Panc1 (cell line): ENCODE measurements around the gene MYLK. TPM values are rescaled to one million over a fixed set of nuclear protein-coding genes. Genes with fewer than 3 reads are reported as not detected.

Source experiments
- ATAC-seq: fragments of 200-7000 bp; cut with Tn5 transposase; 2 replicates; pipeline ENCODE4 v1.9.1; 2020; ENCODE audit warnings: mild to moderate bottlenecking, moderate library complexity
- BruUV-seq: library from RNA; stranded (reverse); fragments of 400-500 nt; replicated peaks from 2 replicates; lab custom pipeline; 2021; lab: Mats Ljungman, UMichigan
- CTCF ChIA-PET: fragments of 300-600 bp; sonication (Branson Sonifier 250); formaldehyde crosslinking; loops from one replicate; lab custom pipeline; 2022; ENCODE audit warnings: antibody characterized with exemption; lab: Charles Lee
- POLR2A ChIA-PET: fragments of 300-600 bp; sonication (Branson Sonifier 250); formaldehyde crosslinking; loops from one replicate; lab custom pipeline; 2022; ENCODE audit warnings: antibody characterized with exemption; lab: Charles Lee
- DNase-seq: peaks from one replicate; pipeline ENCODE4 v3.0.0-alpha.2; 2010; ENCODE audit warnings: low read depth, low spot score
- H3K27ac ChIP-seq: 2 replicates; pipeline ENCODE4 v1.5.1; 2011; ENCODE audit warnings: mild to moderate bottlenecking, low read length, inconsistent platforms
- H3K27me3 ChIP-seq: fragments of 200-500 bp; sonication (Bioruptor generic); 2 replicates; pipeline ENCODE4 v1.6.0; 2014; ENCODE audit warnings: low read length, inconsistent platforms; ENCODE audit not compliant: control insufficient read depth, insufficient read depth
- H3K36me3 ChIP-seq: fragments of 200-500 bp; sonication (Bioruptor generic); 2 replicates; pipeline ENCODE4 v1.5.1; 2014; ENCODE audit warnings: inconsistent platforms, mild to moderate bottlenecking, low read length, moderate library complexity; ENCODE audit not compliant: control insufficient read depth, insufficient read depth
- H3K4me1 ChIP-seq: 2 replicates; pipeline ENCODE4 v1.5.1; 2011; ENCODE audit warnings: inconsistent platforms, mild to moderate bottlenecking, low read length, moderate library complexity; ENCODE audit not compliant: control insufficient read depth, insufficient read depth
- H3K4me3 ChIP-seq, 2 experiments: 2 replicates each; pipeline ENCODE4 v1.5.1; 2011 to 2012; ENCODE audit warnings: low read depth in 2 of 2, low read length in 2 of 2, mild to moderate bottlenecking in 2 of 2, inconsistent platforms in 1 of 2, moderate library complexity in 1 of 2
- H3K9me3 ChIP-seq: fragments of 200-500 bp; sonication (Bioruptor generic); 2 replicates; pipeline ENCODE4 v1.5.1; 2014; ENCODE audit warnings: low read depth, mild to moderate bottlenecking, inconsistent platforms, low read length, moderate library complexity; ENCODE audit not compliant: control insufficient read depth, insufficient read depth
- POLR2AphosphoS5 ChIP-seq: IDR thresholded peaks from 2 replicates; pipeline ENCODE4 v1.6.1; 2012; ENCODE audit warnings: mild to moderate bottlenecking, low read depth, low read length, moderate library complexity
- SIN3A ChIP-seq: IDR thresholded peaks from 2 replicates; pipeline ENCODE4 v1.6.1; 2012; ENCODE audit warnings: low read depth, mild to moderate bottlenecking, low read length, moderate library complexity, borderline replicate concordance; ENCODE audit not compliant: insufficient read depth
- TCF7L2 ChIP-seq: IDR thresholded peaks from 2 replicates; pipeline ENCODE4 v1.6.1; 2011; ENCODE audit warnings: mild to moderate bottlenecking, low read depth, low read length, inconsistent platforms
- in situ Hi-C: cut with HindIII; loops from 2 replicates; pipeline ENCODE4 v1.10.0; 2016; ENCODE audit warnings: low sequenced_read_pairs, low pct_unique_long_range_greater_than_20kb
- intact Hi-C: fragments of 100-400 bp; cut with micrococcal nuclease; formaldehyde crosslinking; loops from one replicate; pipeline ENCODE4 v1.10.0; 2022; ENCODE audit not compliant: unreplicated experiment
- total RNA-seq: library from RNA; stranded (reverse); gene quantifications from one replicate; pipeline ENCODE4 v1.2.1, GENCODE V29; 2021; ENCODE audit not compliant: unreplicated experiment
- TF ChIP-seq, protein P1 (sequence below), 2 experiments: IDR thresholded peaks; 2 replicates each; pipeline ENCODE4 v1.6.1; 2011 to 2012; ENCODE audit warnings: low read depth in 2 of 2, control low read depth in 1 of 2, low read length in 1 of 2, mild to moderate bottlenecking in 1 of 2, moderate library complexity in 1 of 2; ENCODE audit not compliant: insufficient read depth in 1 of 2
- TF ChIP-seq, protein P2 (sequence below): fragments of 450-650 bp; IDR thresholded peaks from 2 replicates; pipeline ENCODE4 v1.5.1; 2017; ENCODE audit warnings: mild to moderate bottlenecking

MYLK gene
- total RNA-seq, 1 experiment from 2014 or later: 29.7 TPM

DNA sequence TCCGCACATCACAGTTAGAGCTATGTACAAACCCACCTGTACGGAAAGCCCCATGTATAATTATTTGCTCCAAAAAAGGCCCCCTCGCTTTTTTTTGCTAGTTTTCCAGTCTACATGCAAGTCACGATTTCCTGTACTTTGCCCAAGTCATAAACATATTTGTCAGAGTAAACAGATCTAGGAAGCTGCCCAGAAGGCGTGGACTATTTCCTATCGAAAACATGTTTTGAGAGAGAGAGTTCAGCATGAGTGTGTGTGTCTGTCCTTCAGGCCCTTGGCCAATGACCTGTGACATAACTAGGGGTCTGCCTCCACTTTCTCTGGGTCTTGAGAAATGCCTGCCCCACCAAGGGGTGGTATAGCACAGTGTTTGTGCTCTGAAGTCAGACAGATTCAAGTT, 226.6 kb downstream of the MYLK start:
- H3K9me3 ChIP-seq: no peaks in the 10 kb centered on the region

DNA sequence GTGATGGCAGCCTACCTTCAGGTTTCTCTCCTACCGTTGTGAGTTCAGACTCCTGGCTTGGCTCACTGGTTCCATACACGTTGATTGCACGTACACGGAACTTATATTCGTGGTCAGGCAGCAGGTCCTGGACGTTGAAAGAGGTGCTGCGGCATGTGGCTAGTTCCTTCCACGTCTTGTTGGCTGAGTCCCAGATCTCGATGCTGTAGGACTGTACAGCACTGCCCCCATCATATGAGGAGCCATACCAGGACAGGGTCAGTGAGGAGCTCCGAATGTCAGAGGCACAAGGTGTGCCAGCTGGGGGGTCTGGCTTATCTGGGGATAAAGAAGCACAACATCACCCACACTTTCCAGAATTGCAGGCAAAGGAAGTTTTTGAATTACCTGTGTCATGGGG, 227.0 kb downstream of the MYLK start:
- H3K4me1 ChIP-seq: no peaks in the 10 kb centered on the region
- intact Hi-C loops: no loop called here
- H3K4me3 ChIP-seq: no peak overlapping the region
- POLR2A ChIA-PET: no interaction called here
- ATAC-seq: no peak
- DNase-seq: no peak
- H3K27ac ChIP-seq: no peak overlapping the region
- TF ChIP-seq, protein P1, sequence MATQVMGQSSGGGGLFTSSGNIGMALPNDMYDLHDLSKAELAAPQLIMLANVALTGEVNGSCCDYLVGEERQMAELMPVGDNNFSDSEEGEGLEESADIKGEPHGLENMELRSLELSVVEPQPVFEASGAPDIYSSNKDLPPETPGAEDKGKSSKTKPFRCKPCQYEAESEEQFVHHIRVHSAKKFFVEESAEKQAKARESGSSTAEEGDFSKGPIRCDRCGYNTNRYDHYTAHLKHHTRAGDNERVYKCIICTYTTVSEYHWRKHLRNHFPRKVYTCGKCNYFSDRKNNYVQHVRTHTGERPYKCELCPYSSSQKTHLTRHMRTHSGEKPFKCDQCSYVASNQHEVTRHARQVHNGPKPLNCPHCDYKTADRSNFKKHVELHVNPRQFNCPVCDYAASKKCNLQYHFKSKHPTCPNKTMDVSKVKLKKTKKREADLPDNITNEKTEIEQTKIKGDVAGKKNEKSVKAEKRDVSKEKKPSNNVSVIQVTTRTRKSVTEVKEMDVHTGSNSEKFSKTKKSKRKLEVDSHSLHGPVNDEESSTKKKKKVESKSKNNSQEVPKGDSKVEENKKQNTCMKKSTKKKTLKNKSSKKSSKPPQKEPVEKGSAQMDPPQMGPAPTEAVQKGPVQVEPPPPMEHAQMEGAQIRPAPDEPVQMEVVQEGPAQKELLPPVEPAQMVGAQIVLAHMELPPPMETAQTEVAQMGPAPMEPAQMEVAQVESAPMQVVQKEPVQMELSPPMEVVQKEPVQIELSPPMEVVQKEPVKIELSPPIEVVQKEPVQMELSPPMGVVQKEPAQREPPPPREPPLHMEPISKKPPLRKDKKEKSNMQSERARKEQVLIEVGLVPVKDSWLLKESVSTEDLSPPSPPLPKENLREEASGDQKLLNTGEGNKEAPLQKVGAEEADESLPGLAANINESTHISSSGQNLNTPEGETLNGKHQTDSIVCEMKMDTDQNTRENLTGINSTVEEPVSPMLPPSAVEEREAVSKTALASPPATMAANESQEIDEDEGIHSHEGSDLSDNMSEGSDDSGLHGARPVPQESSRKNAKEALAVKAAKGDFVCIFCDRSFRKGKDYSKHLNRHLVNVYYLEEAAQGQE (IDR thresholded peaks at IDR 0.05; ENCODE audit: insufficient read depth in 1 of 2, low read depth in 2 of 2, low read length in 1 of 2): no peak
- H3K27me3 ChIP-seq: no peaks in the 10 kb centered on the region
- BruUV-seq: no TSS peak
- no peaks in the 10 kb centered on the region for H3K9me3 ChIP-seq
- CTCF ChIA-PET: no interaction called here
- H3K36me3 ChIP-seq: no peaks in the 10 kb centered on the region
- in situ Hi-C loops: no loop called here

More for the DNA sequence above, 226.6 kb downstream of the MYLK start:
- no peaks in the 10 kb centered on the region for H3K4me1 ChIP-seq
- H3K4me3 ChIP-seq: no peak overlapping the region
- H3K27ac ChIP-seq: no peak overlapping the region
- ATAC-seq (no peak), DNase-seq (no peak)
- H3K36me3 ChIP-seq: no peaks in the 10 kb centered on the region
- CTCF ChIA-PET: no interaction called here
- POLR2A ChIA-PET: no interaction called here
- in situ Hi-C loops (no loop called here), intact Hi-C loops (no loop called here)
- H3K27me3 ChIP-seq: no peaks in the 10 kb centered on the region
- BruUV-seq: no TSS peak
- TF ChIP-seq, protein P2, sequence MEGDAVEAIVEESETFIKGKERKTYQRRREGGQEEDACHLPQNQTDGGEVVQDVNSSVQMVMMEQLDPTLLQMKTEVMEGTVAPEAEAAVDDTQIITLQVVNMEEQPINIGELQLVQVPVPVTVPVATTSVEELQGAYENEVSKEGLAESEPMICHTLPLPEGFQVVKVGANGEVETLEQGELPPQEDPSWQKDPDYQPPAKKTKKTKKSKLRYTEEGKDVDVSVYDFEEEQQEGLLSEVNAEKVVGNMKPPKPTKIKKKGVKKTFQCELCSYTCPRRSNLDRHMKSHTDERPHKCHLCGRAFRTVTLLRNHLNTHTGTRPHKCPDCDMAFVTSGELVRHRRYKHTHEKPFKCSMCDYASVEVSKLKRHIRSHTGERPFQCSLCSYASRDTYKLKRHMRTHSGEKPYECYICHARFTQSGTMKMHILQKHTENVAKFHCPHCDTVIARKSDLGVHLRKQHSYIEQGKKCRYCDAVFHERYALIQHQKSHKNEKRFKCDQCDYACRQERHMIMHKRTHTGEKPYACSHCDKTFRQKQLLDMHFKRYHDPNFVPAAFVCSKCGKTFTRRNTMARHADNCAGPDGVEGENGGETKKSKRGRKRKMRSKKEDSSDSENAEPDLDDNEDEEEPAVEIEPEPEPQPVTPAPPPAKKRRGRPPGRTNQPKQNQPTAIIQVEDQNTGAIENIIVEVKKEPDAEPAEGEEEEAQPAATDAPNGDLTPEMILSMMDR: no peak
- TF ChIP-seq TCF7L2 (no peak), SIN3A (no peak), POLR2AphosphoS5 (no peak)
- TF ChIP-seq, protein P1 (IDR thresholded peaks at IDR 0.05; ENCODE audit: insufficient read depth in 1 of 2, low read depth in 2 of 2, low read length in 1 of 2): no peak
